ENCODE results near the gene KIAA1958. TPM values are rescaled to one million over a fixed set of nuclear protein-coding genes. Genes with fewer than 3 reads are reported as not detected.

KIAA1958 gene
- total RNA-seq, 4 donors from 2014 or later: 4.6 to 22.0 (median 9.2) TPM

DNA sequence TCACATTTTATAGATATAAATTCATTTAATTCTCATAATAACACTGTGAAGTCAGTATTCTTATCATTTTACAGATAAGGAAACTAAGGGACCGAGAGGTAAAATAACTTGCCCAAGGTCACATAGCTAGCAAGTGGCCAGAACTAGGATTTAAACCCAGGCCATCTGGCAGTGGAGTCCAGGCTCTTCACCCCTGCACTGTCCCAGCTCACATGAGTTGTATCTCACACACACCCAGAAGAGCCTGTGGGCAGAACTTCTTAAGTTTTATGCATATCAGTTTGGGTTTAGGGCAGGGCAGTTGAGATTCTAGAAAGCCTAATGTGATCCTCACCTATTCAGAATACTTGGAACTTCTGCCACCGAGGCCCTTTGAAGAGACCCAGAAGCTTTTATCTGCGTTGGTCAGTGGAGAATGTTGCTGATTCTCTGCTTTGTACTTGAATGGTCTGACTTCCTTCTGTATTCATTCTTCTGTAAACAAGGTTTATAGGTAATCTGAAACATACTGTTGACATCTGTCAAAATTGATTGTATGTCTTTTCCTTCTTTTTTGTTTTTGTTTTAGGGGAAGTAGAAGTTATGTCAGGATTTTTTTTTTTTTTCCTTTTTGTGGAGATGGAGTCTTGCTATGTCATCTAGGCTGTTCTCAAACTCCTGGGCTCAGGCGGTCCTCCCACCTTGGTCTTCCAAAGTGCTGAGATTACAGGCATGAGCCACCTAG, 75.8 kb downstream of the KIAA1958 start:
- no peak for TF ChIP-seq POLR2A (IDR thresholded peaks at IDR 0.05)
- TF ChIP-seq, protein P1, sequence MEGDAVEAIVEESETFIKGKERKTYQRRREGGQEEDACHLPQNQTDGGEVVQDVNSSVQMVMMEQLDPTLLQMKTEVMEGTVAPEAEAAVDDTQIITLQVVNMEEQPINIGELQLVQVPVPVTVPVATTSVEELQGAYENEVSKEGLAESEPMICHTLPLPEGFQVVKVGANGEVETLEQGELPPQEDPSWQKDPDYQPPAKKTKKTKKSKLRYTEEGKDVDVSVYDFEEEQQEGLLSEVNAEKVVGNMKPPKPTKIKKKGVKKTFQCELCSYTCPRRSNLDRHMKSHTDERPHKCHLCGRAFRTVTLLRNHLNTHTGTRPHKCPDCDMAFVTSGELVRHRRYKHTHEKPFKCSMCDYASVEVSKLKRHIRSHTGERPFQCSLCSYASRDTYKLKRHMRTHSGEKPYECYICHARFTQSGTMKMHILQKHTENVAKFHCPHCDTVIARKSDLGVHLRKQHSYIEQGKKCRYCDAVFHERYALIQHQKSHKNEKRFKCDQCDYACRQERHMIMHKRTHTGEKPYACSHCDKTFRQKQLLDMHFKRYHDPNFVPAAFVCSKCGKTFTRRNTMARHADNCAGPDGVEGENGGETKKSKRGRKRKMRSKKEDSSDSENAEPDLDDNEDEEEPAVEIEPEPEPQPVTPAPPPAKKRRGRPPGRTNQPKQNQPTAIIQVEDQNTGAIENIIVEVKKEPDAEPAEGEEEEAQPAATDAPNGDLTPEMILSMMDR (IDR thresholded peaks at IDR 0.05): no peak
- H3K36me3 ChIP-seq: no peaks in the 10 kb centered on the region
- no peak overlapping the region for H3K27ac ChIP-seq
- H3K4me3 ChIP-seq: no peak overlapping the region
- no peak for DNase-seq
- H3K9me3 ChIP-seq: no peaks in the 10 kb centered on the region
- no peaks in the 10 kb centered on the region for H3K4me1 ChIP-seq
- no peaks in the 10 kb centered on the region for H3K27me3 ChIP-seq
- intact Hi-C loops (cut with DNase I; ENCODE audit: low total_unique reads): no loop called here

DNA sequence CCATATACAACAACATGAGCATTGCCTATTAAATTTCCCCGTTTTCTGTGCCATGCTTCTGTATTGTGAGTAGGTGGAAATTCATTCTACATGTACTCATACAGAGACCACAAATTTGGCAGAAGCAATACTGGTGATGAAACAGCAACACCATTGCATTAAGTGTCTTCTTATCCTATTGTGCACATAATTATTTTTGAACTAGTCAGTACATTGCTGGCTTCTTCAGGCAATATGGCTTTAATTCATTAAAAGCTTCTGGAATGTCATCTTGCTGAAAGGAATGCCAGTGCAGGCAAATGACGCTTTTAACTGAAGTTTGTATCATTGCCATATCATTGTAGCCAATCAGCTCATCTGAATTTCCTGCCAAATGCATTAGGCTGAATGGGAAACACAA, 82.6 kb downstream of the KIAA1958 start:
- Histone ChIP-seq H3K9me3 (no peaks in the 10 kb centered on the region), H3K27ac (no peak overlapping the region), H3K36me3 (no peaks in the 10 kb centered on the region), H3K4me3 (no peak overlapping the region), H3K4me1 (no peaks in the 10 kb centered on the region), H3K27me3 (no peaks in the 10 kb centered on the region)
- intact Hi-C loops (cut with DNase I; ENCODE audit: low total_unique reads): no loop called here
- TF ChIP-seq, protein P1 (IDR thresholded peaks at IDR 0.05): no peak
- TF ChIP-seq POLR2A (IDR thresholded peaks at IDR 0.05): no peak
- no peak for DNase-seq

DNA sequence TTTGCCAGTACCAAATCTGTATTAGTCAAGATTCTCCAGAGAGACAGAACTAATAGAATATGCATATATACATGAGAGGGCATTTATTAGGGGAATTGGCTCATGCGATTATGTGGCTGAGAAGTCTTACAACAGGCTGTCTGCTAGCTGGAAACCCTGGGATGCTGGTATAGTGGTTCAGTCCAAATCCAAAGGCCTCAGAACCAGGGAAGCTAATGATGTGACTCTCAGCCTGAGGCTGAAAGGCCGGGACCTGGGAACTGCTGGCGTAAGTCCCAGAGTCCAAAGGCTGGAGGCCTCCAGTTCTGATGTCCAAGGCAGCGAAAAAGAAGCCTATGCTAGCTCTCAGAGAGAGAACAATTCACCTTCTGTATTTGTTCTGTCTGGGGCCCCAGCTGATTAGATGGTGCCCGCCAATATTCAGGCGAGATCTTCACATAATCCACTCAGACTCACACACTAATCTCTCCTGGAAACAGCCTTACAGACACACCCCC, 84.1 kb downstream of the KIAA1958 start:
- no peaks in the 10 kb centered on the region for H3K36me3 ChIP-seq
- intact Hi-C loops (cut with DNase I; ENCODE audit: low total_unique reads): no loop called here
- no peak for DNase-seq
- H3K27ac ChIP-seq: no peak overlapping the region
- H3K9me3 ChIP-seq: no peaks in the 10 kb centered on the region
- no peaks in the 10 kb centered on the region for H3K27me3 ChIP-seq
- H3K4me3 ChIP-seq: no peak overlapping the region
- H3K4me1 ChIP-seq: no peaks in the 10 kb centered on the region
- TF ChIP-seq, protein P1 (IDR thresholded peaks at IDR 0.05): no peak
- TF ChIP-seq POLR2A (IDR thresholded peaks at IDR 0.05): no peak

DNA sequence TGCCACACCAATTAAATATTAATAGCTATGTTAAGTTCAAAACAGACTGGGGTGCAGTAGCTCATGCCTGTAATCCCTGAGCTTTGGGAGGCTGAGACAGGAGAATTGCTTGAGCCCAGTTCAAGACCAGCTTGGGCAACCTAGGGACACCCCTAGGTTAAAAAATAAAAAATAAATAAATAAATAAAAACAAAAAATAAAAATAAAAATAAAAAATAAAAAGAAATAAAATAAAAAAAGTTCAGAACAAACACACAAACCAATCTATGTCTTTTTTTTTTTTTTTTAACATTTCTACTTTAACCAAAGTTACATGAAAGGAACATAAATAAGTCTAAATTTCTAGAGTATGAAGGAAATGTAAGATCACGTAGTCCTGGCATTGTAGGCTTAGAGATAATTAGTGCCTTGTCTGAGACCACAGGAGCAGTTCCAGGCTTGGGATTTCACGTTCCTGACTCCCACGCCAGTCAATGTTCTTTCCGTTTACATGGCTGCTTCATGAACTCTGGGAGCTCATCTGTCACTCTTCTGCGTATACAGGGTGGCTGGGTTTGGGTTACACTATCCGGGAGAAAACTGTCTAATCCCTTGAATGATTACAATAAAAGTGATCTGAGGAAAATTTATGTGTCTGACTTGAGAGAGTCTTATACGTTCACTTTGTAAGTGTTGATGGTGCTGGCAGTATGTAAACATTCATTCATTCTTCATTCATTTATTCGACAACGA, 85.2 kb downstream of the KIAA1958 start:
- no peak for TF ChIP-seq POLR2A (IDR thresholded peaks at IDR 0.05)
- TF ChIP-seq, protein P1 (IDR thresholded peaks at IDR 0.05): no peak
- Histone ChIP-seq H3K9me3 (no peaks in the 10 kb centered on the region), H3K4me1 (no peaks in the 10 kb centered on the region), H3K36me3 (no peaks in the 10 kb centered on the region), H3K27ac (no peak overlapping the region), H3K4me3 (no peak overlapping the region), H3K27me3 (no peaks in the 10 kb centered on the region)
- DNase-seq: no peak
- intact Hi-C loops (cut with DNase I; ENCODE audit: low total_unique reads): no loop called here

DNA sequence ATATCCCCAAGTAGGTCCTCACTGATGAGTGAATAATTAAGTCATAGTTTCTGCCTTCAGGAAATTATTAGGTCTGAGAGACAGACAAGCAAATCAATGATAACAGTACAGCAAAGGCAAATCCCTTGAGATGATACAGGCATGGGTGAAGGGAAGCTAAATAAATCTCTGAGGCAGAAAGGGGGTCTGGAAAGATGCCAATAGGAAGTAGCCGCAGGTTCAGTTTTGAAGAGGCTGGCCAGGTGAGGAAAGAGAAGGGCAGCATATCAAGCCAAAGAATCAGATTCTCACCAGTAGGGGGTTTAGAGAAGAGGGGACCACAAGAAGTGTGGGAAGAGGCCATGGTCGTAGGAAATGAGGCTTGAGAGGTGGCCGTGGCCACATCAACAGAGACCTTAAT, 85.8 kb downstream of the KIAA1958 start:
- no peak overlapping the region for H3K27ac ChIP-seq
- H3K4me1 ChIP-seq: no peaks in the 10 kb centered on the region
- DNase-seq: no peak
- TF ChIP-seq, protein P1 (IDR thresholded peaks at IDR 0.05): no peak
- no peak for TF ChIP-seq POLR2A (IDR thresholded peaks at IDR 0.05)
- intact Hi-C loops (cut with DNase I; ENCODE audit: low total_unique reads): no loop called here
- no peak overlapping the region for H3K4me3 ChIP-seq
- no peaks in the 10 kb centered on the region for H3K9me3 ChIP-seq
- no peaks in the 10 kb centered on the region for H3K36me3 ChIP-seq
- H3K27me3 ChIP-seq: no peaks in the 10 kb centered on the region
